H9 (cell line): ENCODE measurements around the gene KIF15. TPM values are rescaled to one million over a fixed set of nuclear protein-coding genes. Genes with fewer than 3 reads are reported as not detected.

Experiments
- DNase-seq: peaks from one replicate; pipeline ENCODE4 v3.0.0-alpha.2; 2017
- H2AFZ ChIP-seq: one replicate; pipeline ENCODE4 v1.6.1; 2013; ENCODE audit warnings: mild to moderate bottlenecking, low read length, control low read depth, moderate library complexity
- H2AK5ac ChIP-seq: 2 replicates; pipeline ENCODE4 v1.6.1; 2013; ENCODE audit warnings: low read length, control low read depth, mixed read lengths; ENCODE audit not compliant: insufficient read length
- H2BK120ac ChIP-seq: one replicate; pipeline ENCODE4 v1.6.1; 2013; ENCODE audit warnings: low read depth, mild to moderate bottlenecking, low read length, control low read depth, inconsistent platforms; ENCODE audit not compliant: poor library complexity, severe bottlenecking
- H2BK12ac ChIP-seq: 2 replicates; pipeline ENCODE4 v1.6.1; 2013; ENCODE audit warnings: low read length, control low read depth, mixed read lengths, low read depth; ENCODE audit not compliant: insufficient read length
- H2BK15ac ChIP-seq: 2 replicates; pipeline ENCODE4 v1.6.1; 2013; ENCODE audit warnings: low read depth, low read length, control low read depth
- H2BK20ac ChIP-seq: one replicate; pipeline ENCODE4 v1.6.1; 2013; ENCODE audit warnings: low read depth, mild to moderate bottlenecking, low read length, control low read depth, inconsistent platforms; ENCODE audit not compliant: poor library complexity, severe bottlenecking
- H2BK5ac ChIP-seq: 2 replicates; pipeline ENCODE4 v1.6.1; 2013; ENCODE audit warnings: low read length, control low read depth, mixed read lengths; ENCODE audit not compliant: insufficient read length
- H3K14ac ChIP-seq: 2 replicates; pipeline ENCODE4 v1.6.1; 2013; ENCODE audit warnings: low read length, control low read depth; ENCODE audit not compliant: insufficient read depth
- H3K18ac ChIP-seq: 2 replicates; pipeline ENCODE4 v1.6.1; 2013; ENCODE audit warnings: low read depth, mild to moderate bottlenecking, mixed read lengths, low read length, control low read depth; ENCODE audit not compliant: insufficient read length
- H3K23ac ChIP-seq: 2 replicates; pipeline ENCODE4 v1.6.1; 2013; ENCODE audit warnings: low read length, control low read depth, mixed read lengths, low read depth; ENCODE audit not compliant: insufficient read length
- H3K23me2 ChIP-seq: 2 replicates; pipeline ENCODE4 v1.6.1; 2013; ENCODE audit warnings: low read depth, mild to moderate bottlenecking, mixed read lengths, low read length, control low read depth; ENCODE audit not compliant: insufficient read length, poor library complexity, severe bottlenecking
- H3K27ac ChIP-seq: 2 replicates; pipeline ENCODE4 v1.5.1; 2013; ENCODE audit warnings: low read length, control low read depth, mixed read lengths, low read depth; ENCODE audit not compliant: insufficient read length
- H3K27me3 ChIP-seq: 2 replicates; pipeline ENCODE4 v1.6.1; 2013; ENCODE audit warnings: low read length, control low read depth, inconsistent platforms; ENCODE audit not compliant: insufficient read depth
- H3K4ac ChIP-seq: 2 replicates; pipeline ENCODE4 v1.6.1; 2013; ENCODE audit warnings: low read depth, mild to moderate bottlenecking, control low read depth, inconsistent platforms, low read length, moderate library complexity
- H3K4me1 ChIP-seq: 2 replicates; pipeline ENCODE4 v1.6.1; 2013; ENCODE audit warnings: low read length, control low read depth, inconsistent platforms; ENCODE audit not compliant: insufficient read depth
- H3K4me2 ChIP-seq: 2 replicates; pipeline ENCODE4 v1.6.1; 2013; ENCODE audit warnings: low read length, control low read depth, mixed read lengths; ENCODE audit not compliant: insufficient read length, insufficient read depth
- H3K56ac ChIP-seq: 2 replicates; pipeline ENCODE4 v1.6.1; 2013; ENCODE audit warnings: low read depth, mild to moderate bottlenecking, mixed read lengths, low read length, control low read depth; ENCODE audit not compliant: insufficient read length
- H3K79me1 ChIP-seq: 2 replicates; pipeline ENCODE4 v1.6.1; 2013; ENCODE audit warnings: low read depth, mild to moderate bottlenecking, moderate library complexity, low read length, control low read depth, inconsistent platforms; ENCODE audit not compliant: insufficient read depth, poor library complexity, severe bottlenecking
- H3K79me2 ChIP-seq: 2 replicates; pipeline ENCODE4 v1.6.1; 2013; ENCODE audit warnings: low read length, control low read depth, inconsistent platforms; ENCODE audit not compliant: insufficient read depth
- H3K9ac ChIP-seq: 2 replicates; pipeline ENCODE4 v1.6.1; 2013; ENCODE audit warnings: low read length, control low read depth, mixed read lengths; ENCODE audit not compliant: insufficient read length; ENCODE audit errors: extremely low read depth
- H3K9me3 ChIP-seq: one replicate; pipeline ENCODE4 v1.6.1; 2013; ENCODE audit warnings: low read depth, low read length, inconsistent platforms; ENCODE audit not compliant: control insufficient read depth
- H3T11ph ChIP-seq: one replicate; pipeline ENCODE4 v1.6.1; 2013; ENCODE audit warnings: mild to moderate bottlenecking, low read length, control low read depth, inconsistent platforms
- H4K20me1 ChIP-seq: one replicate; pipeline ENCODE4 v1.6.1; 2013; ENCODE audit not compliant: control insufficient read depth, insufficient read length, insufficient read depth
- H4K5ac ChIP-seq: 2 replicates; pipeline ENCODE4 v1.6.1; 2013; ENCODE audit warnings: low read depth, mild to moderate bottlenecking, mixed read lengths, low read length, control low read depth; ENCODE audit not compliant: insufficient read length
- H4K8ac ChIP-seq: replicated peaks from 2 replicates; pipeline ENCODE4 v1.6.1; 2013; ENCODE audit warnings: low read length, control low read depth, mixed read lengths, low read depth; ENCODE audit not compliant: insufficient read length
- H4K91ac ChIP-seq: 2 replicates; pipeline ENCODE4 v1.6.1; 2013; ENCODE audit warnings: low read depth, mild to moderate bottlenecking, moderate library complexity, mixed read lengths, low read length, control low read depth; ENCODE audit not compliant: insufficient read length
- H3K27ac Mint-ChIP-seq, 3 experiments: 2 replicates in 2 of 3; 3 replicates in 1 of 3; pipeline ENCODE4 v1.8.0; 2020 to 2021; ENCODE audit warnings: mixed read lengths in 3 of 3, mild to moderate bottlenecking in 1 of 3, moderate library complexity in 1 of 3
- H3K27me3 Mint-ChIP-seq: 2 replicates; pipeline ENCODE4 v1.8.0; 2021; ENCODE audit warnings: low read depth, mild to moderate bottlenecking, moderate library complexity, mixed read lengths
- H3K36me3 Mint-ChIP-seq, 3 experiments: 2 replicates in 2 of 3; 3 replicates in 1 of 3; pipeline ENCODE4 v1.8.0; 2020 to 2021; ENCODE audit warnings: low read depth in 3 of 3, mixed read lengths in 3 of 3; ENCODE audit not compliant: insufficient read depth in 1 of 3
- H3K4me1 Mint-ChIP-seq, 2 experiments: 2 replicates each; pipeline ENCODE4 v1.8.0; 2020; ENCODE audit warnings: mixed read lengths in 2 of 2
- H3K4me3 Mint-ChIP-seq, 2 experiments: 2 replicates in 1 of 2; 3 replicates in 1 of 2; pipeline ENCODE4 v1.8.0; 2020 to 2021; ENCODE audit warnings: mild to moderate bottlenecking in 2 of 2, mixed read lengths in 2 of 2, moderate library complexity in 1 of 2
- H3K9me3 Mint-ChIP-seq, 2 experiments: 2 replicates in 1 of 2; 3 replicates in 1 of 2; pipeline ENCODE4 v1.8.0; 2020; ENCODE audit warnings: mild to moderate bottlenecking in 2 of 2, mixed read lengths in 2 of 2, moderate library complexity in 1 of 2
- CTCF ChIP-seq: fragments of 200-600 bp; sonication (generic); conservative IDR thresholded peaks from 3 replicates; pipeline ENCODE4 v1.8.0; 2021; ENCODE audit warnings: antibody characterized with exemption, mild to moderate bottlenecking
- WGBS: extraction: QIAGEN DNeasy Blood & Tissue Kit; methylation state at CpG from one replicate; pipeline ENCODE4 v1.1.7; 2013; ENCODE audit warnings: missing lambda C conversion rate, low lambda C conversion rate, mixed read lengths; ENCODE audit not compliant: insufficient read length; ENCODE audit errors: extremely low coverage; 5-methylcytosine and 5-hydroxymethylcytosine counted together
- total RNA-seq: library from RNA; stranded (reverse); gene quantifications from 2 replicates; pipeline ENCODE4 v1.2.1, GENCODE V29; 2021

KIF15 gene
- total RNA-seq, 1 experiment from 2014 or later, result 25.0 TPM

- no peaks in the 10 kb centered on the region for H3K23me2 ChIP-seq
- H2AFZ ChIP-seq, result no peak within 1 kb of the TSS
- H2BK12ac ChIP-seq, result no peak within 1 kb of the TSS
- Mint-ChIP-seq H3K4me1 (no peaks in the 10 kb centered on the region), H3K4me3 (peak within 1 kb of the TSS; percentile 68 to 72), H3K36me3 (peaks cover 27 to 56% (median 44%) of the 10 kb centered on the region in 3 experiments), H3K9me3 (peaks cover 80 to 84% of the 10 kb centered on the region in 2 experiments), H3K27me3 (peaks cover 13% of the 10 kb centered on the region), H3K27ac (peak within 1 kb of the TSS in 1 of 3 experiments; percentile 54; a peak in 2 of 7 replicates)
- peak within 1 kb of the TSS; percentile 27 for H3K9ac ChIP-seq
- H3K18ac ChIP-seq, result peak within 1 kb of the TSS; percentile 55
- no peak within 1 kb of the TSS for H2BK5ac ChIP-seq
- no peak within 1 kb of the TSS for H3T11ph ChIP-seq
- H3K23ac ChIP-seq, result no peak within 1 kb of the TSS
- peak within 1 kb of the TSS; percentile 60 for H3K4me2 ChIP-seq
- no peaks in the 10 kb centered on the region for H3K79me2 ChIP-seq
- no CpG with 5 or more reads among the region's 46 CpGs for WGBS
- peaks cover 51% of the 10 kb centered on the region for H3K9me3 ChIP-seq
- H2BK15ac ChIP-seq, result no peak within 1 kb of the TSS
- H3K14ac ChIP-seq, result peak within 1 kb of the TSS; percentile 65; the same call in 1 of the 2 replicates
- no peaks in the 10 kb centered on the region for H3K4me1 ChIP-seq
- no peak within 1 kb of the TSS for H3K27ac ChIP-seq
- no peaks in the 10 kb centered on the region for H4K20me1 ChIP-seq
- peak; percentile 95 for DNase-seq
- no peak within 1 kb of the TSS for H4K91ac ChIP-seq
- TF ChIP-seq CTCF, result no peak
- no peak within 1 kb of the TSS for H3K56ac ChIP-seq
- H2BK120ac ChIP-seq, result no peak within 1 kb of the TSS
- no peak within 1 kb of the TSS for H2AK5ac ChIP-seq
- H2BK20ac ChIP-seq, result no peak within 1 kb of the TSS
- H4K8ac ChIP-seq, result no peak within 1 kb of the TSS
- no peaks in the 10 kb centered on the region for H3K79me1 ChIP-seq
- no peak within 1 kb of the TSS for H4K5ac ChIP-seq
- H3K27me3 ChIP-seq, result no peaks in the 10 kb centered on the region
- no peak within 1 kb of the TSS for H3K4ac ChIP-seq
Observed at GRCh38 chr3:44729384-44729910, 32.1 kb upstream of the KIF15 start, which contains the start of gene ZNF501. Gene ZNF501 (plus strand): TSS chr3:44729635. CDS start chr3:44734422, 4,787 bp downstream.
